K562 (cell line): ENCODE data around the gene ACADM. TPM values are rescaled to one million over a fixed set of nuclear protein-coding genes. Genes with fewer than 3 reads are reported as not detected.

Experiments
- CHD1 ChIP-seq: fragments of 200-600 bp; sonication (generic); IDR thresholded peaks from one replicate; pipeline ENCODE4 v1.6.1; 2012; ENCODE audit warnings: mild to moderate bottlenecking, moderate library complexity, low read length, inconsistent platforms
- FOXK2 ChIP-seq, 2 experiments: fragments of 450-650 bp; IDR thresholded peaks in 1 of 2; conservative IDR thresholded peaks in 1 of 2; 2 replicates each; pipeline ENCODE4 v1.6.1; 2016; ENCODE audit warnings: low read depth in 2 of 2, mild to moderate bottlenecking in 1 of 2
- FOXM1 ChIP-seq, 2 experiments: fragments of 450-650 bp in 1 of 2; sonication (generic) in 1 of 2; formaldehyde crosslinking in 1 of 2; IDR thresholded peaks; 2 replicates each; pipeline versions ENCODE4 v1.6.1 to v1.9.0; 2017 to 2022; ENCODE audit warnings: low read depth in 2 of 2, mild to moderate bottlenecking in 2 of 2, missing genetic modification reagents in 1 of 2, moderate library complexity in 1 of 2
- HNRNPLL ChIP-seq: fragments of 200-400 bp; formaldehyde crosslinking; IDR thresholded peaks from 2 replicates; pipeline ENCODE4 v1.6.1; 2017; ENCODE audit warnings: low read length, low read depth, mild to moderate bottlenecking; ENCODE audit not compliant: poor library complexity, severe bottlenecking
- L3MBTL2 ChIP-seq: fragments of 450-650 bp; IDR thresholded peaks from 2 replicates; pipeline ENCODE4 v1.6.1; 2016; ENCODE audit warnings: mild to moderate bottlenecking, moderate library complexity
- MEF2A ChIP-seq: IDR thresholded peaks from 2 replicates; pipeline ENCODE4 v1.6.1; 2011; ENCODE audit warnings: low read depth, mild to moderate bottlenecking, low read length, moderate library complexity; ENCODE audit not compliant: control insufficient read depth
- MXI1 ChIP-seq: IDR thresholded peaks from 2 replicates; pipeline ENCODE4 v1.6.1; 2011; ENCODE audit warnings: low read depth, mild to moderate bottlenecking, improper control_type of control experiment, low read length
- NELFE ChIP-seq: IDR thresholded peaks from 2 replicates; pipeline ENCODE4 v1.6.1; 2011; ENCODE audit warnings: mild to moderate bottlenecking; ENCODE audit not compliant: insufficient read depth, insufficient read length
- NFE2 ChIP-seq: IDR thresholded peaks from 2 replicates; pipeline ENCODE4 v1.6.1; 2014; ENCODE audit warnings: antibody characterized with exemption, low read depth
- PTBP1 ChIP-seq: fragments of 200-400 bp; formaldehyde crosslinking; IDR thresholded peaks from 2 replicates; pipeline ENCODE4 v1.6.1; 2017; ENCODE audit warnings: low read depth, low read length
- SP1 ChIP-seq: sonication (generic); formaldehyde crosslinking; IDR thresholded peaks from 2 replicates; pipeline ENCODE4 v1.8.1; 2022; ENCODE audit warnings: mild to moderate bottlenecking, missing genetic modification reagents
- SRSF9 ChIP-seq: fragments of 200-400 bp; formaldehyde crosslinking; IDR thresholded peaks from 2 replicates; pipeline ENCODE4 v1.6.1; 2017; ENCODE audit warnings: low read depth, low read length, borderline replicate concordance
- TAL1 ChIP-seq: fragments of 450-650 bp; IDR thresholded peaks from 2 replicates; pipeline ENCODE4 v1.6.1; 2016; ENCODE audit warnings: mild to moderate bottlenecking
- TSC22D4 ChIP-seq: fragments of 450-650 bp; IDR thresholded peaks from 2 replicates; pipeline ENCODE4 v1.6.1; 2016; ENCODE audit warnings: missing genetic modification characterization, missing biosample characterization, control low read depth
- ZC3H11A ChIP-seq: IDR thresholded peaks from 2 replicates; pipeline ENCODE4 v1.6.1; 2012; ENCODE audit warnings: low read depth, low read length, improper control_type of control experiment
- ZFP30 ChIP-seq: fragments of 250-450 bp; sonication (Bioruptor Pico); IDR thresholded peaks from 2 replicates; pipeline ENCODE4 v1.8.0; 2022; ENCODE audit warnings: moderate library complexity, mild to moderate bottlenecking, inconsistent platforms, borderline replicate concordance
- ZNF12 ChIP-seq: sonication (generic); formaldehyde crosslinking; IDR thresholded peaks from 2 replicates; pipeline ENCODE4 v1.4.0; 2020; ENCODE audit warnings: mild to moderate bottlenecking, missing genetic modification reagents
- ZNF24 ChIP-seq: fragments of 450-650 bp; IDR thresholded peaks from 2 replicates; pipeline ENCODE4 v1.6.1; 2016
- polyA plus RNA-seq, 8 experiments: library from polyadenylated mRNA; depleted of rRNA in 4 of 8; stranded (reverse) in 5 of 8; unstranded in 3 of 8; fragments of >200 nt; fragmentation: Nextera tagmentation in 2 of 8; fragmentation: Illumina TruSeq in 1 of 8; extraction: Ambion mirVana in 2 of 8; extraction: Trizol in 1 of 8; gene quantifications; 2 replicates each; pipeline versions ENCODE4 v1.2.1 to v1.2.3, GENCODE V29; 2011 to 2014; ENCODE audit warnings: inconsistent platforms in 1 of 8, missing spikeins in 1 of 8
- total RNA-seq, 7 experiments: library from RNA; depleted of rRNA in 6 of 7; stranded (reverse); fragments of >200 nt in 6 of 7; fragmentation: Illumina TruSeq in 2 of 7; extraction: Trizol in 2 of 7; gene quantifications; 2 replicates each; pipeline versions ENCODE4 v1.2.1 to v1.2.3, GENCODE V29; 2011 to 2021; ENCODE audit warnings: low replicate concordance in 1 of 7
- TF ChIP-seq, protein P1 (sequence below): IDR thresholded peaks from 2 replicates; pipeline ENCODE4 v1.6.1; 2012; ENCODE audit warnings: low read depth, low read length, improper control_type of control experiment, borderline replicate concordance
- TF ChIP-seq, protein P2 (sequence below): sonication (generic); formaldehyde crosslinking; IDR thresholded peaks from 2 replicates; pipeline ENCODE4 v1.5.0; 2020; ENCODE audit warnings: missing genetic modification reagents
- TF ChIP-seq, protein P3 (sequence below): fragments of 450-650 bp; IDR thresholded peaks from 2 replicates; pipeline ENCODE4 v1.6.1; 2014; ENCODE audit warnings: low read depth, mild to moderate bottlenecking, moderate library complexity, borderline replicate concordance
- TF ChIP-seq, protein P4 (sequence below), 2 experiments: IDR thresholded peaks; 2 replicates each; pipeline ENCODE4 v1.6.1; 2011; ENCODE audit warnings: borderline replicate concordance in 1 of 2, control low read depth in 1 of 2, low read depth in 1 of 2, low read length in 1 of 2, mild to moderate bottlenecking in 1 of 2, mixed read lengths in 1 of 2, moderate library complexity in 1 of 2; ENCODE audit not compliant: insufficient read depth in 1 of 2, insufficient read length in 1 of 2, poor library complexity in 1 of 2, severe bottlenecking in 1 of 2; ENCODE audit errors: extremely low read depth in 1 of 2

ACADM gene
- total and polyA plus RNA-seq, 9 of the 15 experiments (the other 6 are each of a cell fraction or from before 2014, with no cell fraction given), result 82.5 to 156 (median 123) TPM

DNA sequence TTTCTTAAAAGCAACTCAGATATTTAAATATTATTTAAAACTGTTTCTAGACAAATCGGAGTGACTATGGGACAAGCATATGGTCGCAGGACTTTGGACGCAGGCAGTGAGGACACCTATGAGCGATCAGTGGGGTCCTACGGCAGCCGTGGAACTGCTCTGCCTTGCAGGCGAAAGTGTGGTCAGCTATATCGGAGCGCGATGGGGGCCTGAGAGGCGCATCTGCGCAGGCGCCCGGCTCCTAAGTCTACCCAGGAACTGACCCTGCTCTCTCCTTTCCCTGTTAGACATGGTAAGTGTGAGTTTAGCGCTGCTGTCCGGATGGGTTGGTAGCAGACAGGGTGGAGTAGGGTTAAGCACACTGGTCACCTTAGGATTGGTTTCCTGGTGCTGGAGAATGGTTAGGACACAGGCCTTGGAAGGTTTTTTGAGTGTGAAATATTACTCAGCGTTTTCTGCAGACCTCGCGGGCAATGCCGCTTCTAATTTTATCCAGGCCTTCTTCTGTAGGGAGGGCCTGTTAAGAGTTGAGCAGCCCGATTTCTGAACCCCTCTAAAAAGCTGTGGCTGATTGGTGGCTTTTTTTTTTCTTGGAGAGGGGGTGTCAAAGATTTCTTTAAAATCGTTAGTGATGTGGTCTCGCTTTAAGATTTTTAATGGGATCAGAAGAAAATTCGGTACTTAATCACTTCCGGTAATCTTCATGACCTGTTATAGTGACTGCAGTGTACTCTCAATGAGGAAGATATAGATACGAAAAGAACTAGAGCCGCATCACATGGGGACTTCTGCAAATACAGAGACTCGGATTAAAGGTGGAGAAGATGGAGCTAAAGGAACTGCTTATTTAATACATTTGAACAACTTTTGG lies 61.7 kb downstream of the ACADM start, which contains the start of gene RABGGTB (continued):
- TF ChIP-seq, protein P1, sequence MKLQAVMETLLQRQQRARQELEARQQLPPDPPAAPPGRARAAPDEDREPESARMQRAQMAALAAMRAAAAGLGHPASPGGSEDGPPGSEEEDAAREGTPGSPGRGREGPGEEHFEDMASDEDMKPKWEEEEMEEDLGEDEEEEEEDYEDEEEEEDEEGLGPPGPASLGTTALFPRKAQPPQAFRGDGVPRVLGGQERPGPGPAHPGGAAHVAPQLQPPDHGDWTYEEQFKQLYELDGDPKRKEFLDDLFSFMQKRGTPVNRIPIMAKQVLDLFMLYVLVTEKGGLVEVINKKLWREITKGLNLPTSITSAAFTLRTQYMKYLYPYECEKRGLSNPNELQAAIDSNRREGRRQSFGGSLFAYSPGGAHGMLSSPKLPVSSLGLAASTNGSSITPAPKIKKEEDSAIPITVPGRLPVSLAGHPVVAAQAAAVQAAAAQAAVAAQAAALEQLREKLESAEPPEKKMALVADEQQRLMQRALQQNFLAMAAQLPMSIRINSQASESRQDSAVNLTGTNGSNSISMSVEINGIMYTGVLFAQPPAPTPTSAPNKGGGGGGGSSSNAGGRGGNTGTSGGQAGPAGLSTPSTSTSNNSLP, result no peak
- no peak for TF ChIP-seq PTBP1
- TF ChIP-seq ZNF24, result peak; percentile 35; the same call in 1 of the 2 replicates
- TF ChIP-seq ZC3H11A, result no peak
- TF ChIP-seq NFE2, result peak; percentile 81
- TF ChIP-seq, protein P2, sequence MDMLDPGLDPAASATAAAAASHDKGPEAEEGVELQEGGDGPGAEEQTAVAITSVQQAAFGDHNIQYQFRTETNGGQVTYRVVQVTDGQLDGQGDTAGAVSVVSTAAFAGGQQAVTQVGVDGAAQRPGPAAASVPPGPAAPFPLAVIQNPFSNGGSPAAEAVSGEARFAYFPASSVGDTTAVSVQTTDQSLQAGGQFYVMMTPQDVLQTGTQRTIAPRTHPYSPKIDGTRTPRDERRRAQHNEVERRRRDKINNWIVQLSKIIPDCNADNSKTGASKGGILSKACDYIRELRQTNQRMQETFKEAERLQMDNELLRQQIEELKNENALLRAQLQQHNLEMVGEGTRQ (CRISPR knock-in tag), result no peak
- TF ChIP-seq SRSF9, result no peak
- TF ChIP-seq CHD1, result no peak
- TF ChIP-seq ZNF12 (CRISPR knock-in tag), result no peak
- peak; percentile 89 for TF ChIP-seq L3MBTL2
- TF ChIP-seq FOXM1 (IDR thresholded peaks at IDR 0.05; ENCODE audit: low read depth), result 0 out of 2 replicates have a peak, but pooled peaks have one; percentile 7
- TF ChIP-seq FOXM1 (CRISPR knock-in tag; IDR thresholded peaks at IDR 0.05; ENCODE audit: low read depth), result peak; percentile 54; the same call in 1 of the 2 replicates
- TF ChIP-seq, protein P3, sequence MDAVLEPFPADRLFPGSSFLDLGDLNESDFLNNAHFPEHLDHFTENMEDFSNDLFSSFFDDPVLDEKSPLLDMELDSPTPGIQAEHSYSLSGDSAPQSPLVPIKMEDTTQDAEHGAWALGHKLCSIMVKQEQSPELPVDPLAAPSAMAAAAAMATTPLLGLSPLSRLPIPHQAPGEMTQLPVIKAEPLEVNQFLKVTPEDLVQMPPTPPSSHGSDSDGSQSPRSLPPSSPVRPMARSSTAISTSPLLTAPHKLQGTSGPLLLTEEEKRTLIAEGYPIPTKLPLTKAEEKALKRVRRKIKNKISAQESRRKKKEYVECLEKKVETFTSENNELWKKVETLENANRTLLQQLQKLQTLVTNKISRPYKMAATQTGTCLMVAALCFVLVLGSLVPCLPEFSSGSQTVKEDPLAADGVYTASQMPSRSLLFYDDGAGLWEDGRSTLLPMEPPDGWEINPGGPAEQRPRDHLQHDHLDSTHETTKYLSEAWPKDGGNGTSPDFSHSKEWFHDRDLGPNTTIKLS, result no peak
- no peak for TF ChIP-seq MEF2A
- TF ChIP-seq FOXK2 (conservative IDR thresholded peaks at IDR 0.05 in 1 of 2, IDR thresholded peaks at IDR 0.05 in 1 of 2; ENCODE audit: low read depth in 2 of 2), result 0 out of 4 replicates have a peak, but pooled peaks of 1 of the 2 experiments have one; percentile 24
- peak; percentile 66 for TF ChIP-seq MXI1
- peak; percentile 52 for TF ChIP-seq SP1 (CRISPR knock-in tag)
- no peak for TF ChIP-seq TSC22D4 (tag)
- TF ChIP-seq HNRNPLL, result peak; percentile 34
- TF ChIP-seq NELFE, result no peak
- TF ChIP-seq, protein P4, sequence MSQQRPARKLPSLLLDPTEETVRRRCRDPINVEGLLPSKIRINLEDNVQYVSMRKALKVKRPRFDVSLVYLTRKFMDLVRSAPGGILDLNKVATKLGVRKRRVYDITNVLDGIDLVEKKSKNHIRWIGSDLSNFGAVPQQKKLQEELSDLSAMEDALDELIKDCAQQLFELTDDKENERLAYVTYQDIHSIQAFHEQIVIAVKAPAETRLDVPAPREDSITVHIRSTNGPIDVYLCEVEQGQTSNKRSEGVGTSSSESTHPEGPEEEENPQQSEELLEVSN (IDR thresholded peaks at IDR 0.05; ENCODE audit: borderline replicate concordance in 1 of 2, extremely low read depth in 1 of 2, insufficient read depth in 1 of 2, insufficient read length in 1 of 2, low read depth in 1 of 2, low read length in 1 of 2, poor library complexity in 1 of 2, severe bottlenecking in 1 of 2), result peak in 1 of 2 experiments; percentile 34
- no peak for TF ChIP-seq ZFP30
- TF ChIP-seq TAL1, result peak; percentile 4; the same call in 1 of the 2 replicates
